Activated CD8-positive, alpha-beta T cell treated with anti-CD3 and anti-CD28 coated beads for 36 hours (primary cell): Measurements from ENCODE around the gene GNL2. TPM values are rescaled to one million over a fixed set of nuclear protein-coding genes. Genes with fewer than 3 reads are reported as not detected.

Experiments used
- ATAC-seq: fragments of 200-7000 bp; cut with Tn5 transposase; one replicate; pipeline ENCODE4 v1.10.0; 2021; ENCODE audit warnings: mild to moderate bottlenecking, moderate library complexity
- CTCF ChIA-PET: fragments of 350-600 bp; sonication (Branson Sonifier 250); formaldehyde crosslinking; loops from one replicate; lab custom pipeline; 2021; ENCODE audit warnings: antibody characterized with exemption; lab: Charles Lee
- POLR2A ChIA-PET: fragments of 350-600 bp; sonication (Branson Sonifier 250); formaldehyde crosslinking; loops from one replicate; lab custom pipeline; 2021; ENCODE audit warnings: antibody characterized with exemption; lab: Charles Lee
- DNase-seq: peaks from one replicate; pipeline ENCODE4 v3.0.0-alpha.2; 2020
- H3K27ac Mint-ChIP-seq: one replicate; pipeline ENCODE4 v1.8.0; 2021; ENCODE audit warnings: mild to moderate bottlenecking, mixed read lengths
- H3K27me3 Mint-ChIP-seq: one replicate; pipeline ENCODE4 v1.8.0; 2021; ENCODE audit warnings: mixed read lengths
- H3K36me3 Mint-ChIP-seq: one replicate; pipeline ENCODE4 v1.8.0; 2021; ENCODE audit warnings: low read depth, mixed read lengths
- H3K4me1 Mint-ChIP-seq: one replicate; pipeline ENCODE4 v1.8.0; 2021; ENCODE audit warnings: low read depth, mixed read lengths
- H3K4me3 Mint-ChIP-seq: one replicate; pipeline ENCODE4 v1.8.0; 2021; ENCODE audit warnings: mild to moderate bottlenecking, moderate library complexity, mixed read lengths
- H3K9me3 Mint-ChIP-seq: one replicate; pipeline ENCODE4 v1.8.0; 2021; ENCODE audit warnings: mixed read lengths
- intact Hi-C: fragments of 100-400 bp; cut with micrococcal nuclease; formaldehyde crosslinking; loops from one replicate; pipeline ENCODE4 v1.10.0; 2022
- total RNA-seq, 2 experiments: library from RNA; stranded (reverse); gene quantifications; one replicate each; pipeline ENCODE4 v1.2.3, GENCODE V29; 2021
- TF ChIP-seq, protein P1 (sequence below): fragments of 200-600 bp; IDR thresholded peaks from one replicate; pipeline ENCODE4 v1.8.0; 2022; ENCODE audit warnings: antibody characterized with exemption, mild to moderate bottlenecking

Gene GNL2
- total RNA-seq, 2 experiments from 2014 or later = 76.4 to 77.8 TPM

DNA sequence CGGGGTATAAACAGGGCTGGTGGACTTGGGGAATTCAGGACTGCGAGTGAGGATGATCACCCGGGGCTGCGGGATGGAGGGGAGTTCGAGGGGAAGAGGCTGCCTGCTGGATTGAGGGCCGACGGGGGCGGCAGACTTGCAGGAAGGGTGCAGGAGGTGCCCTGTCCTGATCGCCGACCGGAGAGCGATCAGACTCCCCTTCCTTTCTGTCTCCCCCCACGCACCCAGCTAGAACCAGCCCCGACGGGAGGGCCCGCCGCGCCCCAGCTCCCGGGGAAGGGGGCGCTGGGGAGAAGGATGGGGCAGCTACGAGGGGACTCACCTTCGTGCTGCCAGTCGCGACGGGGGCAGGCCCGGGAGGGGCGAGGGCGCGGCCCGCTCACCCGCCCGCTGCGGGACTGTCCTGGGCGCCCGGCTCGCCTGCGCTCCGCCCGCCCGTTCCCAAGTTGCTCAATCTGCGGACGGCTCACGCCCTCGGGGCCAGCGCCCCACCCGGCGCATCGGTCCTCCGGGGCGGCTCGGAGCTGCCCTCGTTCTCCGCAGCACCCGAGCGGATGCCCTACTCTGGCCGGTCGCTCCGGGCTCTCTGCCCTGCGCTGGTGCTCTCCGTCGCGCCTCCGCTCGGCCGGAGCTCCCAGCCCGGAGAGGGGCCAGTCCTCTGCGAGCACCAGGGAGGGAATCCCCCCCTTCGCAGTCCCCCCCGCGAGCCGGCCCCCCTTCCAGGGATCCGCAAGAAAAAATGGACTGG lies 38.7 kb upstream of the GNL2 start, which contains the start of gene RSPO1:
TSS of gene RSPO1 (minus strand) at position 649 of the 748 bp plus-strand sequence. CDS start 5,231 bp downstream, outside the sequence.
- DNase-seq (no peak), ATAC-seq (peak; percentile 53)
- H3K36me3 Mint-ChIP-seq = no peaks in the 10 kb centered on the region
- H3K27me3 Mint-ChIP-seq = peaks cover 77% of the 10 kb centered on the region
- H3K4me1 Mint-ChIP-seq = peaks cover 3% of the 10 kb centered on the region
- H3K9me3 Mint-ChIP-seq = no peaks in the 10 kb centered on the region
- ChIA-PET CTCF (interaction anchor here (1.4 to 2.1 kb wide), 2 partner anchors 10 to 32 kb away, joined by 3 to 6 read pairs; no protein-coding TSS in a partner anchor), POLR2A (interaction anchor here (0.6 kb wide), 2 partner anchors 67 to 233 kb away, joined by 3 read pairs; no protein-coding TSS in a partner anchor)
- H3K4me3 Mint-ChIP-seq = no peak within 1 kb of the TSS
- intact Hi-C loops = no loop called here
- H3K27ac Mint-ChIP-seq = no peak within 1 kb of the TSS
- TF ChIP-seq, protein P1, sequence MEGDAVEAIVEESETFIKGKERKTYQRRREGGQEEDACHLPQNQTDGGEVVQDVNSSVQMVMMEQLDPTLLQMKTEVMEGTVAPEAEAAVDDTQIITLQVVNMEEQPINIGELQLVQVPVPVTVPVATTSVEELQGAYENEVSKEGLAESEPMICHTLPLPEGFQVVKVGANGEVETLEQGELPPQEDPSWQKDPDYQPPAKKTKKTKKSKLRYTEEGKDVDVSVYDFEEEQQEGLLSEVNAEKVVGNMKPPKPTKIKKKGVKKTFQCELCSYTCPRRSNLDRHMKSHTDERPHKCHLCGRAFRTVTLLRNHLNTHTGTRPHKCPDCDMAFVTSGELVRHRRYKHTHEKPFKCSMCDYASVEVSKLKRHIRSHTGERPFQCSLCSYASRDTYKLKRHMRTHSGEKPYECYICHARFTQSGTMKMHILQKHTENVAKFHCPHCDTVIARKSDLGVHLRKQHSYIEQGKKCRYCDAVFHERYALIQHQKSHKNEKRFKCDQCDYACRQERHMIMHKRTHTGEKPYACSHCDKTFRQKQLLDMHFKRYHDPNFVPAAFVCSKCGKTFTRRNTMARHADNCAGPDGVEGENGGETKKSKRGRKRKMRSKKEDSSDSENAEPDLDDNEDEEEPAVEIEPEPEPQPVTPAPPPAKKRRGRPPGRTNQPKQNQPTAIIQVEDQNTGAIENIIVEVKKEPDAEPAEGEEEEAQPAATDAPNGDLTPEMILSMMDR = no peak

DNA sequence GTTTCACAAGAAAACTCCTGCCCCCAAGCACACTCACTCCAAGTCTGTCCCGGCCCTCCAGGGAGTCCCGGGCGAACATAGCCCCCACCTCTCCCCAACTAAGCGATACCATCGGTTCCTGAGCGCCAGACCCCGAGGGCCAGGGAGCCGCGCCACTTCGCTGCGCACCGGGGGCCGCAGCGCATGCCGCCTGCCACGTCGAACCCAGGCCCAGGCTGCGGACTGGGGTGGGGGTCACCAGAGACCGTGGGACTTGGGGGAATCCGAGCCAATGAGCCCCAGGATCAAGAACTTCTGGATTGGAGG lies 38.2 kb upstream of the GNL2 start:
- intact Hi-C loops = no loop called here
- ChIA-PET POLR2A (interaction anchor here (0.6 kb wide), 1 partner anchor 233 kb away, joined by 3 read pairs; no protein-coding TSS in a partner anchor), CTCF (interaction anchor here (2.1 kb wide), 1 partner anchor 31 kb away, joined by 6 read pairs; no protein-coding TSS in a partner anchor)
- Mint-ChIP-seq H3K4me1 (peaks cover 3% of the 10 kb centered on the region), H3K36me3 (no peaks in the 10 kb centered on the region), H3K27me3 (peaks cover 81% of the 10 kb centered on the region), H3K9me3 (no peaks in the 10 kb centered on the region), H3K4me3 (no peak overlapping the region), H3K27ac (no peak overlapping the region)
- DNase-seq = no peak
- ATAC-seq = no peak
- TF ChIP-seq, protein P1 = no peak

DNA sequence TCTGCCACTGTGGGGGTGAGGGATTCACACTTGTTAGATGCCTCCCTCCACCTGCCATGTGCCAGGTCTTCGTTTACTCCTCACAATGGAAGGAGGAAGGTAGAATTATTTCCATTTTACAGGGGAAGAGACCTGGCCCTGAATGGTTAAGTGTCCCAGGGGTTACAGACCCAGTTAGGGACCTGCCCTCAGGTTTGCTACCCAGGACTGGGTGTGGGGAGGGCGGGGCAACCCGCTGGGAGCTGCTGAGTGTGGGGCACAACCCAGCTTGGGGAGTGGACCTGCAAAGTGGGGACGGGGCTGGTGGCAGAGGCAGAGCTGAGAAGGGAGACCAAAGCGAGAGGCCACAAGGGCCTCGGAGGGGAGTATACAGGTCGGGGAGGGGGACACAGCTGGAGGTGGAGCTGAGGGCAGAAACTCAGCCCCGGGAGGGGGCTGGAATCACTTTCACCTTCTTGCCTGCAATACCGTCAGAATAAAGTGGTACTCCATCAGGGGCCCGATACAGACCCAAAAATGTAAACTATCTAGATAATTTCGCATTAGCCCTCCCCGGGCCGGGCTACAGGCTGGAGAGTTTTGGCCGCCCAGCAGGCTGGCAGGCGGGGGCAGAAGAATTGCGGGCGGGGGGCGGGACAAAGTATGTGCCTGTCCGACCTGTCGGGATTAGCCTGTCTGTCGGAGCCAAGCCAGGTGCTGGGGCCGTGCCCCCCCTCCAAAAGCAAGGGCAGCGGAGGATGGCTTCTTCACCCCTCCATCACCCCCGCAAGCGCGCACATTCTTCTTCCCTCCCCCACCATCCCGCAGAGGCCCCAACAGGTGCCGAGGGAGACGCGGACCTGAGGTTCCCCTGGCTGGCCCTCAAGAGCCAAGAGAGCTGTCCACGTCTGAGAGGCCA lies 37.6 kb upstream of the GNL2 start:
- H3K27ac Mint-ChIP-seq = no peak overlapping the region
- DNase-seq = no peak
- no peaks in the 10 kb centered on the region for H3K9me3 Mint-ChIP-seq
- ChIA-PET POLR2A (interaction anchor here (0.6 kb wide), 2 partner anchors 234 to 261 kb away, joined by 3 read pairs; no protein-coding TSS in a partner anchor), CTCF (no interaction called here)
- H3K27me3 Mint-ChIP-seq = peaks cover 83% of the 10 kb centered on the region
- H3K36me3 Mint-ChIP-seq = no peaks in the 10 kb centered on the region
- peaks cover 3% of the 10 kb centered on the region for H3K4me1 Mint-ChIP-seq
- intact Hi-C loops = no loop called here
- no peak for ATAC-seq
- H3K4me3 Mint-ChIP-seq = no peak overlapping the region
- TF ChIP-seq, protein P1 = no peak

DNA sequence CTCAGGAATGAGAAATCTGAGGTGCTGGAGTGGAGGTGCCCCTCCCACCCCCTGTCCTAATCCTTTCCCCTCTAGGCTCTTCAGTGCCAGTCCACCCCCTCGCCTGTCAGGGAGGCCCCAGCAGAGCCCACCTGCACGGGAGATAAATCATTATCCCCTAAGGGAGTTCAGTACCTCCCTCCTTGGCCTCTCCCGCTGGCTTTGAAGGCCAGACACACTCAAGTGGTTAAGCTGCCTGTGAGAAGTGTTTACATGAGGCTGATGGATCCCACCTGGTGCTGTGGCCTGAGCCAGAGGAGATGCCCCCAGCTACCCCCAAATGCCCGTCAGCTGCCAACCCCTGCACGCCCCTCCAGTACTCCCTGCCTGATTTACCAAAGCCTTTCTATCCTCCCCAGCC lies 35.3 kb upstream of the GNL2 start:
- CTCF ChIA-PET = interaction anchor here (1.0 kb wide), 1 partner anchor 51 kb away, joined by 3 read pairs; no protein-coding TSS in a partner anchor

More for the DNA sequence above, 35.3 kb upstream of the GNL2 start:
- Mint-ChIP-seq H3K27ac (no peak overlapping the region), H3K27me3 (peaks cover 70% of the 10 kb centered on the region), H3K9me3 (no peaks in the 10 kb centered on the region), H3K4me3 (no peak overlapping the region), H3K4me1 (peaks cover 3% of the 10 kb centered on the region), H3K36me3 (no peaks in the 10 kb centered on the region)
- POLR2A ChIA-PET = interaction anchor here (1.4 kb wide), 1 partner anchor 12 kb away, joined by 3 read pairs; no protein-coding TSS in a partner anchor
- no peak for DNase-seq
- no peak for ATAC-seq
- intact Hi-C loops = no loop called here
- TF ChIP-seq, protein P1 = no peak
